ENCODE data around the gene IDE. TPM values are rescaled to one million over a fixed set of nuclear protein-coding genes. Genes with fewer than 3 reads are reported as not detected.

IDE gene
- total and polyA plus RNA-seq, 9 of the 15 experiments (the other 6 are each of a cell fraction or from before 2014, with no cell fraction given), result 10.2 to 50.6 (median 33.2) TPM

Other genes starting within 250 kb of the IDE start
- gene KIF11, start 19.0 kb upstream of the IDE start, total RNA-seq (2014; rRNA removed), result 23.3 and 23.9 TPM in 2 replicates
- gene KIF11, start 19.0 kb upstream of the IDE start, total RNA-seq (2014; rRNA removed; fragmentation: Illumina TruSeq; extraction: Trizol), result 53.5 and 60.1 TPM in 2 replicates
- 49.6 and 54.4 TPM in 2 replicates for gene KIF11, start 19.0 kb upstream of the IDE start, total RNA-seq (2015; rRNA removed; fragmentation: Illumina TruSeq; extraction: Trizol)
- gene KIF11, start 19.0 kb upstream of the IDE start, total RNA-seq (2021), result 30.1 and 33.0 TPM in 2 replicates
- 16.2 and 29.2 TPM in 2 replicates for gene KIF11, start 19.0 kb upstream of the IDE start, polyA plus RNA-seq (2011; rRNA removed)
- 34.1 and 38.9 TPM in 2 replicates for gene KIF11, start 19.0 kb upstream of the IDE start, polyA plus RNA-seq (2014; fragmentation: Illumina TruSeq; extraction: Trizol)
- 10 to 100 TPM; 11.3 to 12.3 TPM for gene KIF11, start 19.0 kb upstream of the IDE start, polyA plus RNA-seq (2014; fragmentation: Nextera tagmentation; extraction: Ambion mirVana)
- 20.7 and 21.6 TPM in 2 replicates for gene KIF11, start 19.0 kb upstream of the IDE start, polyA plus RNA-seq (2014; rRNA removed)
- 68.0 and 69.2 TPM in 2 replicates for gene HHEX, start 115.9 kb upstream of the IDE start, total RNA-seq (2014; rRNA removed)
- gene HHEX, start 115.9 kb upstream of the IDE start, total RNA-seq (2014; rRNA removed; fragmentation: Illumina TruSeq; extraction: Trizol), result 95.8 and 110 TPM in 2 replicates
- 79.8 and 80.2 TPM in 2 replicates for gene HHEX, start 115.9 kb upstream of the IDE start, total RNA-seq (2015; rRNA removed; fragmentation: Illumina TruSeq; extraction: Trizol)
- gene HHEX, start 115.9 kb upstream of the IDE start, total RNA-seq (2021), result 108 and 120 TPM in 2 replicates
- gene HHEX, start 115.9 kb upstream of the IDE start, polyA plus RNA-seq (2011; rRNA removed), result 67.9 and 78.2 TPM in 2 replicates
- gene HHEX, start 115.9 kb upstream of the IDE start, polyA plus RNA-seq (2014; fragmentation: Illumina TruSeq; extraction: Trizol), result 97.5 and 133 TPM in 2 replicates
- 10 to 100 TPM; 37.2 to 51.4 TPM for gene HHEX, start 115.9 kb upstream of the IDE start, polyA plus RNA-seq (2014; fragmentation: Nextera tagmentation; extraction: Ambion mirVana)
- 101 and 110 TPM in 2 replicates for gene HHEX, start 115.9 kb upstream of the IDE start, polyA plus RNA-seq (2014; rRNA removed)

All from K562 (cell line).